Colon (tissue), 2 donors: ENCODE data around the gene CPNE2.

Experiments
- FAIRE-seq: peaks from 2 replicates; lab custom pipeline; 2012; peaks lifted over from hg19 to GRCh38; lab: Jason Lieb, UNC
- donor health status: control.
- donor health status: control.

The CPNE2 gene

DNA sequence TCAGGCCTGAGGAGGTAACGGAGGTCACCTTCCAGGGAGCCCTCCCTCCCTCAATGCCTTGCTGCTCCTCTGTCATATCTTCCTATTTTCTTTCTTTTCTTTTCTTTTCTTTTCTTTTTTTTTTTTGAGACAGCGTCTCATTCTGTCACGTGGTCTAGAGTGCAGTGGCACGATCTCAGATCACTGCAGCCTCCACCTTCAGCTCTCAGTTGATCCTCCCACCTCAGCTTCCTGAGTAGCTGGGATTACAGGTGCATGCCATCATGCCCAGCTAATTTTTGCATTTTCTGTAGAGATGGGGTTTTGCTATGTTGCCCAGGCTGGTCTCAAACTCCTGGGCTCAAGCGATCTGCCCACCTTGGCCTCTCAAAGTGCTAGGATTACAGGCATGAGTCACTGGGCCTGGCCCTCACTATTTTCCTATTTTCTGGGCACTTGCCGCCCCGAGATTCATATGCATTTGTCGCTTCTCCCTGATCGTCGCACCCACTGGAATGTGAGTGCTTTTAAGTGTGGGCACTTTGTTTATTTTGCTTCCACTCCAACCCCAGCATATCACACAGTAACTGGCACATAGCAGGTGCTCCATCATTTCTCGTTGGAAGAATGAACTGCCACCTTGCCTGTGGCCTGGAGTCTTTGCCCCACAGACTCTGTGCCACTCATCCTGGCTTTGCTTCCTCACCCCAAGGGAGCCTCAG, 31.7 kb downstream of the CPNE2 start:
- no peak for FAIRE-seq

DNA sequence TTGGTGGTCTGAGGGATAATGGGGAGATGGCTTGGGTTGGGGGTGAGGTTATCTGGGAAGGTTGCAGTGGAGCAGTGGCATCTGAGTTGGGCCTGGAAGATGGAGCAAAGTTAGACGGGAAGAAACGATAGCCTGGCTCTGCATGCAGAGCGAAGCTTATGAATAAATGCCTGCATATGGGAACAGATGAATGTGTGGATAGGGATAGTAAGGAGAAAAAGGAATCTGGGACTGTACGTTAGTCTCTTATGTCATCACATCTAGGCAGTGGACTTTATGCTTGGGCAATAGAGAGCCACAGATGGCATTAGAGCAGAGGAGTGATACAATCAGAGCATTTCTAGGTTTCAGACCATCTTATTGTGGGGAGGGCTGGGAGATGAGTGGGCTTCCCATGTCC, 33.0 kb downstream of the CPNE2 start:
- no peak for FAIRE-seq

DNA sequence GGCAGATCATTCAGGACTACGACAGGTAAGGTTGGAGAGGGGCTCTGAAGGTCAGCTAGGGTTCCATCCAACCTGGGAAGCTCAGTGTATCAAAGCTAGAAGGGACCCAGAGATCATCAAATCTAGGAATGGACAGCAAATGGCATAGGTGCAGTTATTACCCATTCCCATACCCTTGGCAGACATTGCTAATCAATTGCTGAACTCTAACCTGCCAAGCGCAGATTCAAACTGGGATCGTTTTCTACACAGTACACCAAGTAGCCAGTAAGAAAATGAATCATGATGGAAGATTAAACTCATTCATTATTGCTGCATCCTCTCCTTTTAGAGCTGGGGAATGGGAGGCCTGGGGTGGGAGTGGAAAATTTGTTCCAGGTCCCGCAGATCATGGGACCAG, 33.6 kb downstream of the CPNE2 start:
- no peak for FAIRE-seq

DNA sequence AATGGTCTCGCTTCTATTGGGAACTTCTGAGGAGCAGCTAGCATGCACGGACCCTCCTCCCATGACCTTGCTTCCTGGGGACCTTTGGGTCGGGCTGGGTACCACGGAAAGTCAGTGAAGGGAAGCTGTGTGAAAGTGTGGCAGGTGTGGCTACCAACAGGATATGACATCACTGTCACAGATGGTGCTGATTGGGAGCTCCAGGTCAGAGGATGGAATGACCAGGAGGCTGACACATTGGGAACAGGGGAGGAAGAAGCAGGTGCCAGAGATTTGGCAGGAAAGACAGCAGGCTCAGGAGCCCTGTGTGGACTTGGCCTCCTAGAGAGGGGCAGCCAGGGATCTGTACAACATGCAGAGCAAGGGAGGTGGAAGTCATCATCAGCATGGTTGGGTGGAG, 34.0 kb downstream of the CPNE2 start:
- FAIRE-seq = no peak

DNA sequence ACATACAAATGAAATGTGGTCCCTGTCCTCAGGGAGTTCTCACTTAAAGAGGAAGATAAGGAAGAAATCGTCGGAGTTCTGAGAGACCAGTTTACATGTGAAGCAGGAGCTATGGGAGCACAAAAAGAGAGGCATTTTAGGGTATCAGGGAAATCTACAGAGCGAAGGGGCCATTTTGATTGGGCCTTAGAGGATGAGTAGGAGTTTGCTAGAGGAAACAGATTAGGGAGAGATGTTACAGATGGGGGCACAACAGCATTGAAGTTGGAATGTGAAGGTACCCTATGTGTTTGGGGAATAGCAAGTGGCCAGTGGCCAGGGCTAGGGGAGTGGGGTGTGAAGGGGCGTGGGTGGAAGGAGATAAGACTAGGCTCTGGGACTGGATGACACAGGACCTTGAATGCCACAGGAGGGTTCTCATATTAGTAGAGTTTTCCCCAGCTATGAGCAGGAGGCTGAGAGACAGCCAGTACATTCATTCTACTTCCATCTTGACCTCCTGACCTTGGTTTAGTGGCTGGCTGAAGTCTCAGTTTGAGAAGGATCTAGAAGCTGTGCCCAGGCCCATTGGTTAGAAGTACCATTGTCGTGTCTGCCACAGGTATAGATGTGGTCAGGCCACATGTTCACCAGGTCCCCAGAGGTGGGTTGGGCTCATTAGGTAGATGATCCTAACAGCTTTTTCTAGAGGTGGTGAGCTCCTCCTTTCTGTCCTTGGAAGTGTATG, 34.8 kb downstream of the CPNE2 start:
- FAIRE-seq = no peak

DNA sequence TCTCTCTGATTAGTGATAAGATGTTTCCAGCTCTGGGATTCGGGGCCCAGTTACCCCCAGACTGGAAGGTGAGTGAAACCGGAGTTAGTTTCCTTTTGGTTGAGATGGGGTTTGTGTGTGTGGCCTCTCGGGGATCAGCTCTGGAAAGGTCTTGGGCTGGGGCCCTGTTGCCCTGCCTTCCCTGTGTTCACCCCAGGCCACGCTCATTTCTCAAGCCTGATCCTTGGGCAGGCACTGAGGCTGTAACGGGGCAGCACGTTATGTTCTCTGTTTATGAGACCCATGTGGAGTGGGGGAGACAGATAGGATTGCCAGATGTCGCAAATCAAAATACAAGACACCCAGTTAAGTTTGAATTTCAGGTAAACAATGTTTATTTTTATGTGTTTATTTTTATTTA, 35.5 kb downstream of the CPNE2 start:
- no peak for FAIRE-seq

DNA sequence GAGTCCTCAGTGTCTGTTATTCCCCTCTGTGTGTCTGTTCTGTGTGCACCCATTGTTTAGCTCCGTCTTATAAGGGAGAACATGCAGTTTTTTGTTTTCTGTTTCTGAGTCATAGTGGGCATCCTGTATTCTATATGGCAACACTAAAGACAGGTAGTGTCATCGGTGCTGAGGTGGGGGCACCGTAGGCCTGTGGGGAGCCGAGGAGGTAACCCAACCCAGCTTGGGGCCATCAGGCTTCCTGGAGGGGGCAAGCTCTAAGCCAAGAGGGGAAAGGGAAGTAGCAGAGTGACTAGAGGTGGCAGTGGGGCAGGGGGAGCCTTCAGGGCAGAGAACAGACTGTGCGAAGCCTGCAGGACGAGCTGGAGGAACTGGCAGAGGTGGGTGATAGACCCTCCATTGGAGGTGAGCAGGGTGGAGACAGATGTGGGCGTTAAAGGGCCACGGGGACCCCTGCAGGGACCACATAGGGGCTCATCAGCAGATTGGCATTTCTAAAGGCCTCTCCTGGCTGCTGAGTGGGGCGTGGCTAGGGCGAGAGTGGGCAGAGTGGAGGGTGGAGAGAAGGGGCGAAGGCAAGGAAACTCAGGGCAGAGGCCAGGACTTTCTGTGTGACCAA, 36.5 kb downstream of the CPNE2 start:
- FAIRE-seq = no peak

DNA sequence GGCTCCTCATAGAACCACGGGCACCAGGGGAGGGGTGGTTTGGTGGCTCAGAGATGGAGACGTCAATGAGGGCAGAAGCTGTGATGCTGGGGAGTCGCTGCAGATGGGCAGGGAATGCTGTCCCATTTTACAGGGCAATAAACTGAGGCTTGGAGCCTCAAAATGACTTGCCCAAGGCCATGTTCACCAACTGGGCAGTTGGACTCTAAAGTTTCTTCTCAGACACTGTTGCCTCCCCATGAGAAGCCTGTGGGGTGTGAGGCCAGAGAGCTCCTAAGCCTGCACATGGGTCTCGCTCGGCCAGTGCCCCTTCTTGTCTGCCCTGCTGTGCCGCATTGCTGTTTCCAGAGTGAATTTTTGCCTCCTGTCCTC, 38.6 kb downstream of the CPNE2 start:
- no peak for FAIRE-seq

DNA sequence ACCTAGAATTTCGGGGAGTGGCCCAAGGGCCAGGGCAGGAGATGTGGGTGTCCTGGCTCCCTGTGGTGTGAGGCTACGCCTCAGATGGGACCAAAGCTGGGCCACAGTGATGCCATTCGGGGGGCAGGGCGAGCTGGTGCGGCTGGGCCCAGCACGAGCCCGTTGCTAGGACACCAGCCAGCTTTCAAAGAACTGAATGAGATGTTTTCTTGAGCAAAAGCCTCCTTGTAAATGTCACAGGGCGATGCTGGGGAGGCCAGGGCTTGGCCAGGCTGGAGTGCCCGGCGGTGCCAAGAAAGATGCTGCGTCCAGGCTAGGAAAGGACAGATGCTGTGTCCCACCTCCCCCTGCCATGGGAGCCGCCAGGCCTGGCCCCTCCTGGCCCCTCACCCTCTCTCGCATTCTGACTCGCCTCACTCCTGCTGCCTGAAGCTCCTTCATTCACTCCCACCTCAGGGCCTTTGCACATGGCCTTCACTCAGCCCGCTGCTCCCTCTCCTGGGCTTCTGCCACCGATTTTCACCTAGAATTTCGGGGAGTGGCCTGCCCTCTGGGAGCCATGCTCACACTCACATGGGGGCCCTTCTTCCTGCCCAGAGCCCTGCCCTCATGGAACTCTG, 39.1 kb downstream of the CPNE2 start:
- FAIRE-seq = no peak

DNA sequence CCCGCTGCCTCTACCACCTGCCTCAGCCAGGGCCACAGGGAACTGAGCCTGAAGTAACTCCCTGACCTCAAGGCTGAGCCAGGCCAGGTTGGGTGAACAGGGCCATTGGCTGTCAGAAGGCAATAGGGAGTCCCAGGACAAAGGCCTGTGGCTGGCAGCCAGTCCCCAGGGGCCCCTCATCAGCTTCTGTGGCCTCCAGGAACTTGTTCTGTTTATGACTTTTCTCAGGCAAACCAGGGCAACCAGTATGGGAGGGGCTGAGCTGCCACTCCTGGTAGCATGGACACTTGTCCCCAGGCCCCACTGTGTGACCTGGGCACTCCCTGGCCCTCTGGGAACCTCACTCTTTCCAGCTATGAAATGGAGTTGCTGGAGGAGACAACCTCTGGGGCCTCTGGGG, 40.1 kb downstream of the CPNE2 start:
- peak; percentile 31 for FAIRE-seq

DNA sequence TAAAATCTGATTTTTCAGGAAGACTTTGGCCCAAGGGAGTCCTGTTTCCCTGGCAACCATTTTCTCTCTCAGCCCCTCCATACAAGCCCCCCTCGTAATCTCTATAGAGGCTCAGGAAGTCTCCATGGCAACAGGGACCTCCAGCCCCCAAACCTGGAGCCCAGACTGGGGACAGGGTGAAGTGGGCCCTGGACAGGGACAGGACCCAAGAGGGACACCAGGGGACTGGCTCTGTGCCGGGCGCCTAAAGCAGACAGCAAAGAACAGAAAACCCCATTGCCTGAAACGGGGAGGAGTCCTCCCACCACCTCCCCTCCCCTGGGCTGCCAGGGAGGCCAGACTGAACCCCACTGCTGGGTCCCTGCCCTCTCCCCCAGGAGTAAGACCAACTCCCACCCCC, 40.6 kb downstream of the CPNE2 start:
- FAIRE-seq = no peak

DNA sequence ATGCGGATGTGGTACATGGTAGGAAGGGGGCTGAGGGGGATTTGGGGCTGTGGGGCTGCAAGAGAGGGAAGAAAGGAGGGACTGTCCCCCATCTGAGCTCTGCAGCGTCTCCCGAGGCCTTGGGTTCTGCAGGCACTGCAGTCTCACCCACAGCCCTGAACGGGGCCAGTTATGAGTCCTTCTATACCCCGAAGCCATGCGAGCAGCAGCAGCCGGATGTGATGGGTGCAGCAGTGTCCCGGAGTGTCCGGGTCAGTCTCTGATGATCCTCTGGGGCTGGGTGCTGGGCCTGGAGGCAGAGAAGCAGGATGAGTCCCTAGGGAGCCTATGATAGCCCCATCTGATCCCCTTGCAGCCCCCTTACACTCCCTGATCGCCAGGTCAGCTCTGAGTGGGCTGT, 41.5 kb downstream of the CPNE2 start:
- FAIRE-seq = no peak

DNA sequence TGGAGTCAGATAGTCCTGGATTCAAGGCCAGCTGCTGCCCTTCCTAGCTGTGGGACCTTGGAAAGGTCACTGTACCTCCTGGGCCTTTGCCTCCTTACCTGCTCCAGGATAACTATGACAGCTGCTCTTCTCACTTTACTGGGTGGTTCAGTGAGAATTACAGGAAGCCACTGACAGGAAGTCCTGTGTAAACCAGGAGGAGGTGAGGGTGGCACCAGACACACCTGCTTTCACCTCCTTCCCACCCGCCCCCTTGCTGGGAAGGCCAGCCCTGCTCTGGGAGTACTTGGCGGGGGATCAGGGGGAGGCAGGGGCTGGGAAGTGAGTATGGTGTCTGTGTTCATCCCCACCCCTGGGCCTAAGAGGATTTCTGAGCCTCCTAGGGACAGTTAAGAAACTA, 42.6 kb downstream of the CPNE2 start:
- FAIRE-seq = no peak

DNA sequence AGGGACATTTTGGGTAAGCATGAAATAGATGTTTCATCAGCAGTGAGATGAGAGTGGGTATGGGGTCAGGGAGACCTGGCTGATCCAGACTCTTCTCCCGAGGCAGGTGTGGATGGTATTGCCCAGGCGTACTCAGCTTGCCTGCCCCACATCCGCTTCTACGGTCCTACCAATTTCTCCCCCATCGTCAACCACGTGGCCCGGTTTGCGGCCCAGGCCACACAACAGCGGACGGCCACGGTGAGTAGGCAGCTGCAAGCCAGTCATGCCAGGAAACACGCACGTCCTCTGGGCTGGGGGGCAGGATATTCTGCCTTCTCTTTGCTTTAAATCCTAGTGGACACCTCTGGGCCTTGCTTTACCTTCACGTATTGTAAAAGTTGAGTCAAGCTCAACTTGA, 44.7 kb downstream of the CPNE2 start:
- FAIRE-seq = no peak

DNA sequence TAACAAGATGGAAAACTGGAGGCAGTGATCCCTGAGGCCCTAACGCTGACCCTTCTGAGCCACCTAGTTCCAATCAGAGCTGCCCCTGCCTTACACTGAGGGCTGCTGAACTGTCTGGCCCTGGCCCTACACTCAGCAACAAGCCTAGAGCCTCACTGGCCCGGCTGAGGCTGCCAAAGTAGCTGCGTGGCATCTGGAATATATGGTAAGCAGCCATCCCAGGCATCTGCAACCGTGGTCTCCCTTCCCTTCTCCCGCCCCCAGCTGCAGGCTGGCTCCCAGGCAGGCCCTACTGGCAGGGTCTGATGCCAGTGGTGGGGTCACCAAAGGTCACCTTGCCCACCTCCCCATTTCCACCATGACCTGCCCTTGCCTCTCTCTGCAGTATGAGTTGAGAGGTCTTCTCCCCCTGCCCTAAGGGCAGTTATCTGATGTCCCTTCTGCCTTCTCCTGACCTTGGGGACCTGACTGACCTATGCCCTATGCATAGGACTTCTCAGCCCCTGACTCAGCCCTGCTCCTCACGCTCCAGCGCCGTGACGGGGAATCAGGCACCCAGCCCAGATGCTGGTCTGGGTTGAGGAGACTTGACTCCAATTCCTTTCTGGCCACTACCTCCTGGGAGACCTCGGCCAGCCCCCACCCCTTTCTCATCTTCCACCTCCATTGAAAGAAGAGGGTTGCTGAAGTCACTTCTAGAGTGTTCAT, 45.3 kb downstream of the CPNE2 start:
- FAIRE-seq = no peak

DNA sequence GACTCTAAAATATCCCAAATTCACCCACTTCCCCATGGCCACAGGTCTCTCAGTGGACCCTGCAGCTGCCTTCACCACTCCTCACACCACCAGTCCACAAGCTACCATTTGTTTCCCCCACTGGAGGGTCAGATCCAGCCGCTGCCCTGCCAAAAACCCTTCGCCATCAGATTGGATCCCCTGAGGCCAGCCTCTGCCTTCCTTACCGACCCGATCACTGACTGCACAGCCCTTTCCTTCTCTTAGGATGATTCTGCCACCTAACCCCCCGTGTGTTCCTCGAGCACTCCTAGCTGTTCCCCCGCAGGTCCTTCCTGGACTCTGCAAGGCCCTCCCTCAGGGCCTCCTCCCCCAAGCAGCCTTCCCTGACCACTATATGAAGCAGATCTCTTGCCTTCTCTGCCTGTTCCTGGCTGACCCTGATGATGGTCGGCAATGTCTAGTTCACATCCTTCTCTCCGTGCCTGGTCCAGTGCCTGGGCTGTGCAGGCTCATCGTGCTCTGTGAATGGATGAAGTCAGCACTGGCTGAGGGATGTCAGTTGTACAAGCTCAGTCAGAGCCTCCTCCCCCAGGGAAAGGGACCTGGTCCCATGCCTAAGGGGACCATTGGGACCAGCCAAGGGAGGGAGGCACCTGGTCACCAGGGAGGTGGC, 46.0 kb downstream of the CPNE2 start:
- FAIRE-seq = no peak

DNA sequence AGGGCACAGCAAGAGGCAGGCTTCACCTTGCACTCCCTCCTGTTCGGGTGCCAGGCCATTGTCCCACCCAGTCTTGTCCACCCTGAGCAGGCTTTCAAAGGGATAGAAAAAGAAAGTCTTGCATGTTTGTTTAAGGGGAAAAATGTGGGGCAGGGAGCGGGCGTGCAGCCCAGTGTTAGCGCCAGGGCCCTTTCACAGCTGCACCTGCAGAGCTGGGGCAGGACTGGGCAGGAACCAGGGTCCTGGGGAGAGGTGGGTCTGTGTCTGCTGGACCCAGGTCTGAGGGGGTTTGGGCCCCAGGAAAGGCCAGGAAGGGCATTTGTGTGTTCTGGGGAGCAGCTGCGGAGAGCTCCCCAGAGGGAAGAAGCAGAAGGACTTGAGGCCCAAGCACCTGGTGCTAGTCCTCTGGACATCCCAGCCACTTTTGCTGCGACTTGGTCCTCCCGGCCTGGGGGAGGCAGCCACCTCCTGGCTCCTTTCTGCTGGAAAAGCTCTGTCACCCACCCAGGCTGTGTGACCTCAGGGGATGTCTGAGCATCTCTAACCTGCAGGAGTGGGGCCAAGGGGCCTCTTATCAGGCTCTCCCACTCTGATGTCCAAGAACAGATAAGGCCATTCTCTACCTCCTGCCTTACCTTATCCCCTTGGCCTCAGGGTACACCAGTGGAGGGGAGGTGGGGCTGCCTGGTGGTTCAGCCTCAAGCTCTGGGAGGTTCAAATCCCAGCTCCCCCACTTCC, 48.7 kb downstream of the CPNE2 start:
- no peak for FAIRE-seq

DNA sequence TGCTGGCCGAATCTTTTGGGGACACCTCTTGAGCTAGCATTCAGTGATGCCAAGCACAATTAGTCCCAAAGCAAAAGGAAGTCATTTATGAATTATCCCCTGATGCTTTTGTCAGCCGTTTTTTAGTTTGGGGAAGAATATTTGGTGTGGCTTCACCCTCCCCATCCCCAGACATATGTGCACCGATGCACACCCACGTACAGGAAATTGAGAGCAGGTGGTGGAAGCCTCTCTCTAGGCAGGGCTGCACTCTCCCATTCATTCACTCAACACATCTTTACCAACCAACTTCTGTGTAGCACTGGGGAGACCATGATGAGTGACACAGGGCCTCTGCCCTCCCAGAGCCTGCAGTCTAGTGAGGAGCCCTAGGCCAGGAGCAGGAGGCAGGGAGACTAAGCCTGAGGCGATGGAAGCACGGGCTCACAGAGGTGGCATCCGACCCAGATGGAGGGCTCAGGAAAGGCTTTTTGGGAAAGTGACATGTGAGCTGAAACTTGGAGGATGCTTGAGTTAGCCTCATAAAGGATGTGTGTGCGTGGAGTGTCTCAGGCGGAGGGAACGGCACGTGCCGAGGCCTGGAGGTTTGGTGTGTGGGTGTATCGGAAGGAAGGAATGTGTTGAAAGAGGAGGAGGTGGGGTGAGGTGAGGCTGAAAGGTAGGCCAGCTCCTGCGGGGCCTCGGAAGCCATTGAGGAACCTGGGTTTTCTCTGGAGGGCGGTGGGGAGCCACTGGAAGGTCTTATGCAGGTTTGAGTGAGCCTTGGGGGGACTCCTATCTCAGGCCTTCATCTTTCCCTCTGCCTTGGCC, 49.6 kb downstream of the CPNE2 start:
- no peak for FAIRE-seq

DNA sequence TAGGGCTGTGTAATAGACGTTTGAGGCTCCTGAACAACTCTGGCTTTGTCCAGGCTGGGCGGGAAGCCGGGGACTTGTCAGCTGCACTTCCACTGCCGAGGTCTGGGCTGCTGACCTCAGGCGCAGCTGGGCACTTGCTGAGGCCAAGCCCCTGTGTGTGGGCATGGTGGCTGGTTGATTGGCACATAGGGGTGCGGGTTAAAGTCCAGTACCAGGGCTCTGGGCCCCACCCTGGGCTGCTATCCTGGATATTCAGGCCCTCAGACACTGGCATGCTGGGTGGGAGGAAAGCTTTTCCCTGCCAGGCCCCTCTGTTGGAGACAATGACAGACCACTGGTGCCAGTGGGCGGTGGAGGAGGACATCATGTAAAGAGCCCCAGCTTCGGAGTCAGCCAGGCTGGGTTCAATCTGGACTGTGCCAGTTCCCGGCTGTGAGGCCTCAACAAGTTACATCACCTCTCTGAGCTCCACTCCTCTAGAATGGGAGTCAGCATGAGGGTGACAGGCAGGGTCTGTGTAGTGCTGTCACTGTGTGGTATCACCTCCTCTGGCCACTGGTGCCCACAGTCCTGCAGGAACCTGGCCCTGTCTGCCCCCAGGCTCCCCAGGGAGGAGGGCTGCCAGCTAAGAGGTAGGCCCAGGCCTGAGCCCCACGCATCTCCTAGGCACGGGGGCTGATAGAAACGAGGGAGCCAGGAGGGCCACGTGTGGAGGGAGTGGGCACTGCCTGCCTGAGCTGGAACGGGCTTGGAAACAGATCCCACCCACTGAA, 51.0 kb downstream of the CPNE2 start:
- no peak for FAIRE-seq

DNA sequence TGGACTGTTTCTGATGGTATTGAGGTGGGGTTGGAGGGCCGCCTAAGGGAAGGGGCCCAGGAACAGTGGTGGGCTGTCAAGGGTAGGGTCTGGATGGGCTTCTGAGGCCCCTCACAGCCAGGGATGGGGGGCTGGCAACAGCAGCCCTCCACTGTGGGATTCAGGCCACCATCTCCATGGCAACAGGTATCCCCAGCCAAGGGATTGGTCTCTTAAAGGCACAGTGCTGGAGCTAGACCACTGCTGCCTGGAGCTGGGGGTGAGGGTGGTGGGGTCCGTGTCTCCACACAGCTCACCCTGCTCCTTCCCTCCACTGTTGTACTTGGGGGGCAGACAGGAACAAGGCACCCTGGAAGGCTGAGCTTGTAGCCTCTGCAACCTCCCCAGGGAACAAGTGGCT, 51.6 kb downstream of the CPNE2 start:
- FAIRE-seq = no peak
